NOMO-1 treated with DMSO at 0.1 percent for 48 hours (cell line): ENCODE measurements around the gene GOLGA2.
"Not testable (repeated sequence)": the region's sequence is repeated elsewhere in the genome, so short reads cannot be mapped to it uniquely, and the experiment has no call there.

Experiments used
- DNase-seq: peaks from one replicate; lab custom pipeline; 2025; ENCODE audit not compliant: unreplicated experiment; lab: John Stamatoyannopoulos, UW

Gene GOLGA2

DNA sequence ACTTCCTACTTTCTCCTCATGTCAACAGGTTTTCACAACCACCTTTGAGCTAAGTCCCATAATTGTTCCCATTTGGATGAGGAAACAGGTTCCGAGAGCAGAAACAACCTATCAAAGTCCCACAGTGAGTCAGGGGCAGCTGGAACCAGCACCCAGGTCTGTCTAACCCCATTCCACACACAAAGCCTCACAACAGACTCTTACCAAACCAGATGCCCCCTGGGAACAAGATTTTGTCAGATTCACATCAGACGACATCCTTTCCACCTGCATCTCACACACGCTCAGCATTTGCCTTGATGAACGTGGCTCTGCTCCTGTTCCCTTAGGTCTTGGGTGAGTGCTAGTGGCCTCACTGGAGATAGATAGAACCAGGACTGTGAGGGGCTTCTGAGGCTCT lies 17.3 kb upstream of the GOLGA2 start:
- no peak for DNase-seq

GRCh38 chr9:128292009-128292408 lies 16.2 kb upstream of the GOLGA2 start:
- no peak for DNase-seq

DNA sequence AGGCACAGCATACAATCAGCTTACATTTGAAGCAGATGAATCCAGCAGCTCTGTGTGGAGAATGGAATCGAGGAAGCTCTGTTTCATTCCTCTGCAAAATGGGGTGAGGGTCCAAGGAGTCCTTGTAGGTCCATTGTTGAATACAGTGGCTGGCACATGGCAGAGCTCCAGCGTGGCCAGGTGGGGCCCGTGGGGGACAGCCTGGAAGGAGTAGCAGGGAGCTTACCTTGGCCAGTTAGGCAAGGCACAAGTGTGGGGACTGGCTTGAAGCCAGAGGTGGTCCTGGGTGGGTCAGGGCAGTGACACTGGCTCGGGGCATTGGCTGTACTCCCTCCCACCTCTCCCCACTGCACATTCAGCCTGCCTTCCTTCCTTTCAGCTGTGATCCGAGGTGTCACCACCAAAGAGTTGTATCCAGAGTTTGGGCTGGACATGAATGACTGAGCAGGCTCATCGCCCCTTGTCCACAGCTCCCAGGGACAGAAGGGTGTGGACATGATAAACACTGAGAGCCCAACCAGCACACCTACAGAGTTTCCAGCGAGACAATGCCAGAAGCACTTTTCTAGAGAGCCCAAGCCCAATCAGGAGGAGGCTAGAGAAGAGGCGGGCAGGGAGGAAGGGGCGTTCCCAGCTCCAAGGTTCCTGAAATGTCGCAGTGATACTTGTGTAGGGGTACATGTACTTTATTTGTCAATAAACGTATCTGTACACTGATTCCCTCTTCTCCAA lies 12.6 kb upstream of the GOLGA2 start:
- no peak for DNase-seq

GRCh38 chr9:128286440-128286839 lies 10.6 kb upstream of the GOLGA2 start:
- DNase-seq, result no peak

DNA sequence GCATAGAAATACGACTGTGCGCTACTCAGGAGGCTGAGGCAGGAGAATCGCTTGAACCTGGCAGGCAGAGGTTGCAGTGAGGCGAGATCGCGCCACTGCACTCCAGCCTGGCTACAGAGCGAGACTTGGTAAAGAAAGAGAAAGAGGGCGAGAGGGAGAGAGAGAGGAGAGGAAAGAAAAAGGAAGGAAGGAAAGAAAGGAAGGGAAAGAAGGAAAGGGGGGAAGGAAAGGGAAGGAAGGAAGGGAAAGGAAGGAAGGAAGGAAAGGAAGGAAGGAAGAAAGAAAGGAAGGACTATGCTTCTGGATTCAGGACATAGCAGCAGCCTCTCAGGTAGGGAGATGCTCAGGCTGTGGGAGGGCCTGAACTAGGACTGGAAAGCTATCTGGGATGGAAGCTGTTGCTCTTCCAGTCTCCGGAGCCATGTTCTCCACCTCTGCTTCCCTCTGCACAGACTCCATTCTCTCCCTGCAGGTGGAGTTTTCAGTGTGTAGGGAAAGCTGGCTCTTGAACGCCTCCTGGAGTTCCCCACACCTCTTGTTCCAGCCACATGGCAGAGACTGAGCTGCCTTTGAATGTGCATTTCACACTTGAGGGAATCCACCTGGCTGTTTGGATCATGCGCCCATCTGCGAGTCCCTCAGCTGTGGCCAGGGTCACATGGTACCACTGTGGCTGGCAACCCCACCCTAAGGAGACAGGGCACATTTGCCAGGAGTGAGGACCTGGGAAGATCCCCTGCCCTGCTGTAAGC lies 9.4 kb upstream of the GOLGA2 start:
- no peak for DNase-seq

GRCh38 chr9:128282500-128282899 lies 6.7 kb upstream of the GOLGA2 start:
- DNase-seq, result no peak

DNA sequence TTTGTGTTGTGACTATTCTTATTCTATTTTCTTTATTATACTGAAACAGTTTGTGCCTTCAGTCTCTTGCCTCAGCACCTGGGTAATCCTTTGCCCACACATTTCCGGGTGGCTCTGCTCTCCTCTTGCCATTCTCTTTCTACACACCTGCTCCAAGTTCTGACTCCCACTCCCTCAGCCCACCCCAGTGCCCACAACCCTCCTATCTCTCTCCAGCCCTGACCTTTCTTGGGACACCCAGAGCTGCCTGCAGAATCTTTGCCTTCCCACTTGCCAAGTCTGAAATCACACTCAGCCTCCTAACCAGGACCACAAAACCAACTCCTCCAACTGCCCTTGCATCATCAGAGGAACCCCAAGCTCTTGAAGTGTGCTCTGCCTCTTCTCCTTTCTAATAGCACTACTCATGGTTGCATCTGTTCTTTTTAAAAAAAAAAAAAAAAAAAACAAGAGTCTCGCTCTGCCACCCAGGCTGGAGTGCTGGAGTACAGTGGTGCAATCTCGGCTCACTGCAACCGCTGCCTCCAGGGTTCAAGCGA lies 4.3 kb upstream of the GOLGA2 start:
- DNase-seq, result peak; percentile 28

DNA sequence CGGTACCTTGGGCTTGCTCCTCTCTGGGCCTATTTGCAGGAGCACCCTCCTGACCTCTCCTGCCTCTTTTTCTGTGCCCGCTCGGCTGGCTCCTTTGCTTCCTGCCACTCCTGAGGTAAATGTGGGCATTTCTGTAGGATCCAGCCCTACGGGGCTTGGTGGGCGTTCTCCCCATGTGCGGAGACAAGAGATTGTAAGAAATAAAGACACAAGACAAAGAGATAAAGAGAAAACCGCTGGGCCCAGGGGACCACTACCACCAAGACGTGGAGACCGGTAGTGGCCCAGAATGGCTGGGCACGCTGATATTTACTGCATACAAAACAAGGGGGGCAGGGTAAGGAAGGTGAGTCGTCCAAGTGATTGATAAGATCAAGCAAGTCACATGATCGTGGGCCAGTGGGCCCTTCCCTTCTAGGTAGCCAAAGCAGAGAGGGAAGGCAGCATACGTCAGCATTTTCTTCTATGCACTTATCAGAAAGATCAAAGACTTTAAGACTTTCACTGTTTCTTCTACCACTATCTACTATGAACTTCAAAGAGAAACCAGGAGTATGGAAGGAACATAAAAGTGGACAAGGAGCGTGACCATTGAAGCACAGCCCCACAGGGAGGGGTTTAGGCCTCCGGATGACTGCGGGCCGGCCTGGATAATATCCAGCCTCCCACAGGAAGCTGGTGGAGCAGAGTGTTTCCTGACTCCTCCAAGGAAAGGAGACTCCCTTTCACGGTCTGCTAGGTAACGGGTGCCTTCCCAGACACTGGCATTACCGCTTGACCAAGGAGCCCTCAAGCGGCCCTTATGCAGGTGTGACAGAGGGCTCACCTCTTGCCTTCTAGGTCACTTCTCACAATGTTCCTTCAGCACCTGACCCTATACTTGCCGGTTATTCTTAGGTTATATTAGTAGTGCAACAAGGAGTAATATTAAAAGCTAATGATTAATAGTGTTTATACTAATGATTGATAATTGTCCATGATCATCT lies 3.6 kb upstream of the GOLGA2 start:
- not testable (repeated sequence) for DNase-seq

- DNase-seq, result peak; percentile 4
Observed at GRCh38 chr9:128276574-128277270, 915 bp upstream of the GOLGA2 start.

GRCh38 chr9:128276008-128276573 lies 284 bp upstream of the GOLGA2 start, which contains the start of gene SWI5:
TSS of gene SWI5 (plus strand) at chr9:128276276.
- peak; percentile 99 for DNase-seq

- DNase-seq, result no peak
Observed at GRCh38 chr9:128274245-128274644, 1.6 kb downstream of the GOLGA2 start.

DNA sequence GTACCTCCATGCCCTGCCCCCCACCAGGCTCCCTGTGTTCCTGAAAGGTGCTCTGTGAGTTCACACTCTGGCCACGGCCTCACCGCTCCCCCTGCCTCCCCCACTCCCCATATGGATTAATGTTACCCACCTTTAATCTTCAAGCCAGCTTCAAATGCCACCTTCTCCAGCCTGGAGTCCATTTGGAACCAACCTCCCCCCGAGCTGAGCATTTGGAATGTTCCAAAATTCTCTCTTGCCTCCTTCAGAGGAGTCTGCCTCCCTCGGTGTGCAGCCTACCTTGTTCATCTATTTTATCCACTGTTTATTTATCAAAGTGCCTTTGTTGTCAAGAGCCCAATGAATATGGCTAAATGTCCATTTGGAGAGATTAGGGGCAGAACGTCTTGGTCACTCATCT lies 4.3 kb downstream of the GOLGA2 start:
- DNase-seq, result no peak

GRCh38 chr9:128271112-128271511 lies 4.7 kb downstream of the GOLGA2 start:
- DNase-seq, result no peak

DNA sequence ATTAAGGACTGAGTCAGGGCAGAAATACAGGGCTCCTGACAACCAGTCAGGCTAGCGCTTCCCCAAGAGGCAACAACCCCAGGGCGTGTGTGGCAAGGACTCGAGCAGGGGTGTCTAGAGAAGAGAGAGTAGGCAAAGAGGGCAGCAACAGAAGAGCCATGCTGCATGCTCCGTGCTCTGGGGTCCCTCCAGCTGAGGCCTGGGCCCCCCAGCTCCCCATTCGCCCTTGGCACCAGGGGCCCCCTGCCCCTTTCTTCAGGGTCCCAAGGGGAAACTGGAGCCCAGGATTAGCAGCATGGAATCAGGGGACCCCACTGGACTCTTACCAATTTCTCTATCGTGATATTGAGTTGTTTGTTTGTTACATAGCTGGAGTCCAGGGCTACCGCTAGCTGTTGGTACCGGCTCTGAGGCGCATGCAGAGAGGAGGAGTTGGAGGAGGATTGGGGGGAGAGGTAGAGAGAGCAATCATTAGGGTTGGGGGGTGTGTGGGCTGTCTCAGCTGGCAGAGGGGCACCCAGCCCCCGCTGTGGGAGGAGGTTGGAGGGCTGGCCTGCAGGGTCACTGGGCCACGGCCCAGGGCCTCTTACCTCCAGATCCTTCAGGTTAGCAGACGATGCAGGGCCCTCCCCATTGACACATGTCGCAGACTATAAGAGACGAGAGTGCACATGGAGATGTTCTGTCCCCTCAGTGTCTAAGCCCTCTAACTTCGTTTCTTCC lies 8.8 kb downstream of the GOLGA2 start:
- no peak for DNase-seq

GRCh38 chr9:128265348-128265847 lies 10.4 kb downstream of the GOLGA2 start:
- DNase-seq, result no peak

- no peak for DNase-seq
Observed at GRCh38 chr9:128262687-128263086, 13.1 kb downstream of the GOLGA2 start.

DNA sequence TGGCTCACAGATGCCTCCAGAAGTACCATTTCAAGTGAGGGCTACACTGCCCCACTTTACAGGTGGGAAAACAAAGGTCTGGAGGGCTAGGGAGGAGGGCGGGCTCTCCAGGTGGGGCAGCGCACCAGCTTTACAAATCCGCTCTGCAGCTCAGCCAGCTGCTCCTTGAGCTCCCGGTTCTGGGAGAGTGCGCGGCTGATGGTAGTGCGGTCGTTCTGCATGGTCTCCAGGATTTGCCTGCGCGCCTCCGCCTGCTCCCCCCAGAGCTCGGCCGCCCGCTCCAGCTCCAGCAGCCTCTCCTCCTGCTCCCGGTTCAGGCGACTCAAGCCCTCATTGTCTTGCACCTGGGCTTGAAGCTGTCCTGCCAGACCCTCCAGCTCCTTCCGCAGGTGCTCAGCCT lies 15.5 kb downstream of the GOLGA2 start:
- DNase-seq, result no peak

DNA sequence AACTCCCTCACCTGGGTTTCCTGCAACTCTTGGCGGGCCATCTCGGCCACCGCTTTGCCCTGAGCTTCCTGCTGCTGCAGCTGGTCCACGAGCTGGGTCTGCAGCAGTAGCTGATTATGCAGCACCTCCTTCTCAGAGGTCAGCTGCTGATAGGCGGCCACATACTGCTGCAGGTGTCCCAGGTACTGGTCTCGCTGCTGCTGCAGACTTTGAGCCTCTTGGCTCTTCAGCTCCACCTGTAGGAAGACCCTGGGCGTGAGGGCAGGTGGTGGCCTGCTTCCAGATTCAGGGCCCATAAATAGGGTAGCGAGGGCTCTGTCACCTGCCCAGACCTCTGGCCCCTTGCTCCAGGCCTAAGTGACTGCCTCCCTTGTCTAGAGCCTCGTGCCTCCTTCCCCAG lies 16.7 kb downstream of the GOLGA2 start:
- DNase-seq, result no peak

- no peak for DNase-seq
Observed at GRCh38 chr9:128258326-128258725, 17.5 kb downstream of the GOLGA2 start.
